ENCODE measurements around the gene IFNA4.
A peak's percentile ranks its signal among the peaks of the same experiment; 100 is the strongest.
"Not testable (repeated sequence)": the region's sequence is repeated elsewhere in the genome, so short reads cannot be mapped to it uniquely, and the experiment has no call there.

IFNA4 gene

GRCh38 chr9:21194867-21195776 lies 7.7 kb upstream of the IFNA4 start:
- H4K20me1 ChIP-seq (ENCODE audit: control insufficient read depth, insufficient read depth, low read depth, low read length); H3K79me2 ChIP-seq (ENCODE audit: control insufficient read depth, low read length); H3F3A ChIP-seq (ENCODE audit: control insufficient read depth, insufficient read depth); H3K36me3 ChIP-seq (ENCODE audit: control insufficient read depth, low read length); H3K9me2 ChIP-seq (replicated peaks; ENCODE audit: control insufficient read depth, low read length); H3K27me3 ChIP-seq (ENCODE audit: control insufficient read depth, low read length); H3K27ac ChIP-seq (ENCODE audit: low read depth, low read length); H3K4me3 ChIP-seq (ENCODE audit: low read length); H3K9me3 ChIP-seq (ENCODE audit: control insufficient read depth, insufficient read depth, low read length); H3K4me1 ChIP-seq (ENCODE audit: control insufficient read depth, low read length): not testable (repeated sequence)
- peak; percentile 59 for TF ChIP-seq CTCF (IDR thresholded peaks at IDR 0.05; ENCODE audit: low read depth, low read length, poor library complexity, severe bottlenecking)
- H3K4me2 ChIP-seq (ENCODE audit: low read length) = 0 out of 2 replicates have a peak overlapping the region, but pooled peaks have one; percentile 13

- H3K27ac ChIP-seq (ENCODE audit: low read depth, low read length); H3K9me3 ChIP-seq (ENCODE audit: control insufficient read depth, insufficient read depth, low read length); H3K36me3 ChIP-seq (ENCODE audit: control insufficient read depth, low read length); H3K9me2 ChIP-seq (replicated peaks; ENCODE audit: control insufficient read depth, low read length); H4K20me1 ChIP-seq (ENCODE audit: control insufficient read depth, insufficient read depth, low read depth, low read length); H3K79me2 ChIP-seq (ENCODE audit: control insufficient read depth, low read length); H3K27me3 ChIP-seq (ENCODE audit: control insufficient read depth, low read length); H3K4me1 ChIP-seq (ENCODE audit: control insufficient read depth, low read length); H3K4me2 ChIP-seq (ENCODE audit: low read length); H3K4me3 ChIP-seq (ENCODE audit: low read length); H3F3A ChIP-seq (ENCODE audit: control insufficient read depth, insufficient read depth): not testable (repeated sequence)
- peak; percentile 66 for TF ChIP-seq CTCF (IDR thresholded peaks at IDR 0.05; ENCODE audit: low read depth, low read length, poor library complexity, severe bottlenecking)
Observed at GRCh38 chr9:21182810-21183736, 4.3 kb downstream of the IFNA4 start.

- H4K20me1 ChIP-seq (ENCODE audit: control insufficient read depth, insufficient read depth, low read depth, low read length) = no peaks in the 10 kb centered on the region
- no peak for TF ChIP-seq EZH2phosphoT487 (IDR thresholded peaks at IDR 0.05; ENCODE audit: borderline replicate concordance, low read length)
- TF ChIP-seq CTCF (IDR thresholded peaks at IDR 0.05; ENCODE audit: low read depth, low read length, poor library complexity, severe bottlenecking) = no peak
- H3K4me1 ChIP-seq (ENCODE audit: control insufficient read depth, low read length) = no peaks in the 10 kb centered on the region
- H3F3A ChIP-seq (ENCODE audit: control insufficient read depth, insufficient read depth) = no peaks in the 10 kb centered on the region
- no peak overlapping the region for H3K4me3 ChIP-seq (ENCODE audit: low read length)
- 0 out of 2 replicates have a peak, but pooled peaks cover 8% of the 10 kb centered on the region for H3K27me3 ChIP-seq (ENCODE audit: control insufficient read depth, low read length)
- H3K9me2 ChIP-seq (replicated peaks; ENCODE audit: control insufficient read depth, low read length) = no peaks in the 10 kb centered on the region
- no peaks in the 10 kb centered on the region for H3K9me3 ChIP-seq (ENCODE audit: control insufficient read depth, insufficient read depth, low read length)
- no peak overlapping the region for H3K27ac ChIP-seq (ENCODE audit: low read depth, low read length)
- no peaks in the 10 kb centered on the region for H3K79me2 ChIP-seq (ENCODE audit: control insufficient read depth, low read length)
- H3K36me3 ChIP-seq (ENCODE audit: control insufficient read depth, low read length) = no peaks in the 10 kb centered on the region
- H3K4me2 ChIP-seq (ENCODE audit: low read length) = no peak overlapping the region
Observed at GRCh38 chr9:21174671-21175070, 12.7 kb downstream of the IFNA4 start.
